GM23338 (cell line): Measurements from ENCODE around the gene ST6GALNAC3. TPM values are rescaled to one million over a fixed set of nuclear protein-coding genes. Genes with fewer than 3 reads are reported as not detected.

Experiments used
- ATAC-seq: fragments of 200-7000 bp; cut with Tn5 transposase; 3 replicates; pipeline ENCODE4 v1.9.1; 2020
- DNase-seq: peaks from one replicate; pipeline ENCODE4 v3.0.0-alpha.2; 2015; ENCODE audit warnings: low spot score
- H2AFZ ChIP-seq: fragments of 200-600 bp; sonication (generic); 2 replicates; pipeline ENCODE4 v1.8.0; 2016; ENCODE audit warnings: antibody characterized with exemption, mild to moderate bottlenecking, moderate library complexity
- H3F3A ChIP-seq: fragments of 200-600 bp; sonication (generic); replicated peaks from 2 replicates; pipeline ENCODE4 v1.8.0; 2017; ENCODE audit warnings: antibody characterized with exemption, mixed run types, low read depth
- H3K27ac ChIP-seq: fragments of 200-600 bp; sonication (generic); 2 replicates; pipeline ENCODE4 v1.6.1; 2016; ENCODE audit warnings: low read depth
- H3K27me3 ChIP-seq: fragments of 200-600 bp; sonication (generic); 2 replicates; pipeline ENCODE4 v1.8.0; 2016; ENCODE audit warnings: mild to moderate bottlenecking, mixed run types, moderate library complexity; ENCODE audit not compliant: insufficient read depth
- H3K36me3 ChIP-seq: fragments of 200-600 bp; sonication (generic); 2 replicates; pipeline ENCODE4 v1.8.0; 2016; ENCODE audit warnings: mild to moderate bottlenecking; ENCODE audit not compliant: insufficient read depth
- H3K4me1 ChIP-seq: fragments of 200-600 bp; sonication (generic); 2 replicates; pipeline ENCODE4 v1.8.0; 2016; ENCODE audit warnings: mild to moderate bottlenecking, moderate library complexity; ENCODE audit not compliant: insufficient read depth
- H3K4me2 ChIP-seq: fragments of 200-600 bp; sonication (generic); 2 replicates; pipeline ENCODE4 v1.7.1; 2017; ENCODE audit warnings: mixed run types
- H3K4me3 ChIP-seq: fragments of 200-600 bp; sonication (generic); 2 replicates; pipeline ENCODE4 v1.6.1; 2016; ENCODE audit warnings: mixed run types
- H3K79me2 ChIP-seq: fragments of 200-600 bp; sonication (generic); replicated peaks from 2 replicates; pipeline ENCODE4 v1.8.0; 2017; ENCODE audit warnings: mild to moderate bottlenecking; ENCODE audit not compliant: insufficient read depth
- H3K9me2 ChIP-seq: fragments of 200-600 bp; sonication (generic); 2 replicates; pipeline ENCODE4 v1.8.0; 2017; ENCODE audit not compliant: insufficient read depth
- H4K20me1 ChIP-seq: fragments of 200-600 bp; sonication (generic); replicated peaks from 2 replicates; pipeline ENCODE4 v1.8.0; 2017; ENCODE audit warnings: mild to moderate bottlenecking; ENCODE audit not compliant: insufficient read depth
- H3K27ac Mint-ChIP-seq: 2 replicates; pipeline ENCODE4 v1.8.0; 2020; ENCODE audit warnings: inconsistent platforms, mild to moderate bottlenecking, moderate library complexity, mixed read lengths
- H3K27me3 Mint-ChIP-seq: 3 replicates; pipeline ENCODE4 v1.8.0; 2022; ENCODE audit warnings: low read depth, mild to moderate bottlenecking, moderate library complexity, mixed read lengths, inconsistent platforms; ENCODE audit not compliant: insufficient read depth, poor library complexity
- H3K36me3 Mint-ChIP-seq: 3 replicates; pipeline ENCODE4 v1.8.0; 2021; ENCODE audit warnings: low read depth, mild to moderate bottlenecking, inconsistent platforms, moderate library complexity, mixed read lengths
- H3K4me1 Mint-ChIP-seq: 3 replicates; pipeline ENCODE4 v1.8.0; 2020; ENCODE audit warnings: mild to moderate bottlenecking, inconsistent platforms, mixed read lengths
- H3K4me3 Mint-ChIP-seq: 3 replicates; pipeline ENCODE4 v1.8.0; 2021; ENCODE audit warnings: moderate library complexity, mild to moderate bottlenecking, inconsistent platforms, mixed read lengths
- H3K9me3 Mint-ChIP-seq: 3 replicates; pipeline ENCODE4 v1.8.0; 2020; ENCODE audit warnings: moderate library complexity, mild to moderate bottlenecking, inconsistent platforms, mixed read lengths
- EZH2 ChIP-seq: fragments of 200-600 bp; sonication (generic); IDR thresholded peaks from one replicate; pipeline ENCODE4 v1.8.0; 2017; ENCODE audit warnings: antibody characterized with exemption, mild to moderate bottlenecking, low read depth; ENCODE audit not compliant: unreplicated experiment
- JUNB ChIP-seq: IDR thresholded peaks from one replicate; pipeline ENCODE4 v1.6.1; 2016; ENCODE audit warnings: antibody characterized with exemption; ENCODE audit not compliant: unreplicated experiment
- POLR2AphosphoS5 ChIP-seq: IDR thresholded peaks from 2 replicates; pipeline ENCODE4 v1.6.1; 2016; ENCODE audit warnings: antibody characterized with exemption, low read depth
- STAT1 ChIP-seq: IDR thresholded peaks from one replicate; pipeline ENCODE4 v1.6.1; 2016; ENCODE audit warnings: antibody characterized with exemption; ENCODE audit not compliant: unreplicated experiment
- ZNF114 ChIP-seq: fragments of 250-450 bp; sonication (Bioruptor Pico); IDR thresholded peaks from 2 replicates; pipeline ENCODE4 v1.5.0; 2020; ENCODE audit warnings: mild to moderate bottlenecking, moderate library complexity
- polyA plus RNA-seq: library from polyadenylated mRNA; unstranded; fragments of >200 nt; fragmentation: Nextera tagmentation; extraction: Ambion mirVana; gene quantifications from 2 replicates; pipeline ENCODE4 v1.2.1, GENCODE V29; 2016
- total RNA-seq: library from RNA; depleted of rRNA; stranded (reverse); fragments of >200 nt; shearing (Covaris generic); gene quantifications from 2 replicates; pipeline ENCODE4 v1.2.3, GENCODE V29; 2014
- TF ChIP-seq, protein P1 (sequence below): fragments of 250-450 bp; sonication (Bioruptor Pico); IDR thresholded peaks from 2 replicates; pipeline ENCODE4 v1.5.0; 2020; ENCODE audit warnings: mild to moderate bottlenecking, moderate library complexity
- TF ChIP-seq, protein P2 (sequence below), 2 experiments: fragments of 200-600 bp in 1 of 2; sonication (generic) in 1 of 2; conservative IDR thresholded peaks; 2 replicates each; pipeline versions ENCODE4 v1.5.1 to v1.6.1; 2016 to 2017; ENCODE audit warnings: antibody characterized with exemption in 2 of 2, low read depth in 2 of 2, mild to moderate bottlenecking in 2 of 2, moderate library complexity in 1 of 2

Gene ST6GALNAC3
- total and polyA plus RNA-seq, 2 experiments from 2014 or later = 4.7 to 11.6 TPM

- TF ChIP-seq ZNF114 (CRISPR knock-in tag) (no peak), EZH2 (no peak), STAT1 (no peak), JUNB (no peak), POLR2AphosphoS5 (no peak)
- TF ChIP-seq, protein P1, sequence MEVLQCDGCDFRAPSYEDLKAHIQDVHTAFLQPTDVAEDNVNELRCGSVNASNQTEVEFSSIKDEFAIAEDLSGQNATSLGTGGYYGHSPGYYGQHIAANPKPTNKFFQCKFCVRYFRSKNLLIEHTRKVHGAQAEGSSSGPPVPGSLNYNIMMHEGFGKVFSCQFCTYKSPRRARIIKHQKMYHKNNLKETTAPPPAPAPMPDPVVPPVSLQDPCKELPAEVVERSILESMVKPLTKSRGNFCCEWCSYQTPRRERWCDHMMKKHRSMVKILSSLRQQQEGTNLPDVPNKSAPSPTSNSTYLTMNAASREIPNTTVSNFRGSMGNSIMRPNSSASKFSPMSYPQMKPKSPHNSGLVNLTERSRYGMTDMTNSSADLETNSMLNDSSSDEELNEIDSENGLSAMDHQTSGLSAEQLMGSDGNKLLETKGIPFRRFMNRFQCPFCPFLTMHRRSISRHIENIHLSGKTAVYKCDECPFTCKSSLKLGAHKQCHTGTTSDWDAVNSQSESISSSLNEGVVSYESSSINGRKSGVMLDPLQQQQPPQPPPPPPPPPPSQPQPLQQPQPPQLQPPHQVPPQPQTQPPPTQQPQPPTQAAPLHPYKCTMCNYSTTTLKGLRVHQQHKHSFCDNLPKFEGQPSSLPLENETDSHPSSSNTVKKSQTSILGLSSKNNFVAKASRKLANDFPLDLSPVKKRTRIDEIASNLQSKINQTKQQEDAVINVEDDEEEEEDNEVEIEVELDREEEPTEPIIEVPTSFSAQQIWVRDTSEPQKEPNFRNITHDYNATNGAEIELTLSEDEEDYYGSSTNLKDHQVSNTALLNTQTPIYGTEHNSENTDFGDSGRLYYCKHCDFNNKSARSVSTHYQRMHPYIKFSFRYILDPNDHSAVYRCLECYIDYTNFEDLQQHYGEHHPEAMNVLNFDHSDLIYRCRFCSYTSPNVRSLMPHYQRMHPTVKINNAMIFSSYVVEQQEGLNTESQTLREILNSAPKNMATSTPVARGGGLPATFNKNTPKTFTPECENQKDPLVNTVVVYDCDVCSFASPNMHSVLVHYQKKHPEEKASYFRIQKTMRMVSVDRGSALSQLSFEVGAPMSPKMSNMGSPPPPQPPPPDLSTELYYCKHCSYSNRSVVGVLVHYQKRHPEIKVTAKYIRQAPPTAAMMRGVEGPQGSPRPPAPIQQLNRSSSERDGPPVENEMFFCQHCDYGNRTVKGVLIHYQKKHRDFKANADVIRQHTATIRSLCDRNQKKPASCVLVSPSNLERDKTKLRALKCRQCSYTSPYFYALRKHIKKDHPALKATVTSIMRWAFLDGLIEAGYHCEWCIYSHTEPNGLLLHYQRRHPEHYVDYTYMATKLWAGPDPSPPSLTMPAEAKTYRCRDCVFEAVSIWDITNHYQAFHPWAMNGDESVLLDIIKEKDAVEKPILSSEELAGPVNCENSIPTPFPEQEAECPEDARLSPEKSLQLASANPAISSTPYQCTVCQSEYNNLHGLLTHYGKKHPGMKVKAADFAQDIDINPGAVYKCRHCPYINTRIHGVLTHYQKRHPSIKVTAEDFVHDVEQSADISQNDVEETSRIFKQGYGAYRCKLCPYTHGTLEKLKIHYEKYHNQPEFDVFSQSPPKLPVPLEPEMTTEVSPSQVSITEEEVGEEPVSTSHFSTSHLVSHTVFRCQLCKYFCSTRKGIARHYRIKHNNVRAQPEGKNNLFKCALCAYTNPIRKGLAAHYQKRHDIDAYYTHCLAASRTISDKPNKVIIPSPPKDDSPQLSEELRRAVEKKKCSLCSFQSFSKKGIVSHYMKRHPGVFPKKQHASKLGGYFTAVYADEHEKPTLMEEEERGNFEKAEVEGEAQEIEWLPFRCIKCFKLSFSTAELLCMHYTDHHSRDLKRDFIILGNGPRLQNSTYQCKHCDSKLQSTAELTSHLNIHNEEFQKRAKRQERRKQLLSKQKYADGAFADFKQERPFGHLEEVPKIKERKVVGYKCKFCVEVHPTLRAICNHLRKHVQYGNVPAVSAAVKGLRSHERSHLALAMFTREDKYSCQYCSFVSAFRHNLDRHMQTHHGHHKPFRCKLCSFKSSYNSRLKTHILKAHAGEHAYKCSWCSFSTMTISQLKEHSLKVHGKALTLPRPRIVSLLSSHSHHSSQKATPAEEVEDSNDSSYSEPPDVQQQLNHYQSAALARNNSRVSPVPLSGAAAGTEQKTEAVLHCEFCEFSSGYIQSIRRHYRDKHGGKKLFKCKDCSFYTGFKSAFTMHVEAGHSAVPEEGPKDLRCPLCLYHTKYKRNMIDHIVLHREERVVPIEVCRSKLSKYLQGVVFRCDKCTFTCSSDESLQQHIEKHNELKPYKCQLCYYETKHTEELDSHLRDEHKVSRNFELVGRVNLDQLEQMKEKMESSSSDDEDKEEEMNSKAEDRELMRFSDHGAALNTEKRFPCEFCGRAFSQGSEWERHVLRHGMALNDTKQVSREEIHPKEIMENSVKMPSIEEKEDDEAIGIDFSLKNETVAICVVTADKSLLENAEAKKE (CRISPR knock-in tag) = no peak
- TF ChIP-seq, protein P2, sequence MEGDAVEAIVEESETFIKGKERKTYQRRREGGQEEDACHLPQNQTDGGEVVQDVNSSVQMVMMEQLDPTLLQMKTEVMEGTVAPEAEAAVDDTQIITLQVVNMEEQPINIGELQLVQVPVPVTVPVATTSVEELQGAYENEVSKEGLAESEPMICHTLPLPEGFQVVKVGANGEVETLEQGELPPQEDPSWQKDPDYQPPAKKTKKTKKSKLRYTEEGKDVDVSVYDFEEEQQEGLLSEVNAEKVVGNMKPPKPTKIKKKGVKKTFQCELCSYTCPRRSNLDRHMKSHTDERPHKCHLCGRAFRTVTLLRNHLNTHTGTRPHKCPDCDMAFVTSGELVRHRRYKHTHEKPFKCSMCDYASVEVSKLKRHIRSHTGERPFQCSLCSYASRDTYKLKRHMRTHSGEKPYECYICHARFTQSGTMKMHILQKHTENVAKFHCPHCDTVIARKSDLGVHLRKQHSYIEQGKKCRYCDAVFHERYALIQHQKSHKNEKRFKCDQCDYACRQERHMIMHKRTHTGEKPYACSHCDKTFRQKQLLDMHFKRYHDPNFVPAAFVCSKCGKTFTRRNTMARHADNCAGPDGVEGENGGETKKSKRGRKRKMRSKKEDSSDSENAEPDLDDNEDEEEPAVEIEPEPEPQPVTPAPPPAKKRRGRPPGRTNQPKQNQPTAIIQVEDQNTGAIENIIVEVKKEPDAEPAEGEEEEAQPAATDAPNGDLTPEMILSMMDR (conservative IDR thresholded peaks at IDR 0.05; ENCODE audit: low read depth in 2 of 2) = peak; percentile 95 to 98
- Histone ChIP-seq H2AFZ (no peak overlapping the region), H3K4me1 (peaks cover 3% of the 10 kb centered on the region; the same call in 1 of the 2 replicates), H3K36me3 (no peaks in the 10 kb centered on the region), H4K20me1 (no peaks in the 10 kb centered on the region), H3F3A (no peaks in the 10 kb centered on the region), H3K9me2 (peaks cover 2% of the 10 kb centered on the region; the same call in 1 of the 2 replicates), H3K4me3 (no peak overlapping the region), H3K27ac (peak overlapping the region; percentile 30; the same call in 1 of the 2 replicates), H3K27me3 (no peaks in the 10 kb centered on the region), H3K79me2 (no peaks in the 10 kb centered on the region; the same call in 1 of the 2 replicates), H3K4me2 (0 out of 2 replicates have a peak overlapping the region, but pooled peaks have one; percentile 44)
- DNase-seq (peak; percentile 88), ATAC-seq (peak; percentile 98)
- H3K4me3 Mint-ChIP-seq = no peak overlapping the region
- no peak overlapping the region for H3K27ac Mint-ChIP-seq
- H3K9me3 Mint-ChIP-seq = no peaks in the 10 kb centered on the region
- H3K36me3 Mint-ChIP-seq = no peaks in the 10 kb centered on the region
- peaks cover 2% of the 10 kb centered on the region for H3K27me3 Mint-ChIP-seq
- peaks cover 7% of the 10 kb centered on the region for H3K4me1 Mint-ChIP-seq
Measured at GRCh38 chr1:76154206-76154956, 79.8 kb downstream of the ST6GALNAC3 start.
